Heart right ventricle (tissue), 16 donors: ENCODE results near the gene DOCK1. TPM values are rescaled to one million over a fixed set of nuclear protein-coding genes. Genes with fewer than 3 reads are reported as not detected.

ENCODE experiments used
- ATAC-seq, 8 donors: fragments of 200-7000 bp; cut with Tn5 transposase; one replicate each; pipeline ENCODE4 v1.9.1; 2020; ENCODE audit warnings: mild to moderate bottlenecking in 8 of 8, moderate library complexity in 8 of 8, moderate number of reproducible peaks in 1 of 8
- DNase-seq, 2 donors: peaks; one replicate each; pipeline ENCODE4 v3.0.0-alpha.2; 2020
- H3K27ac ChIP-seq, 10 donors: fragments of 200-600 bp; sonication (generic) in 2 of 10; one replicate each; pipeline versions ENCODE4 v1.5.0 to v1.8.0; 2020 to 2022; ENCODE audit warnings: mild to moderate bottlenecking in 3 of 10
- H3K27me3 ChIP-seq, 7 donors: fragments of 200-600 bp; one replicate each; pipeline ENCODE4 v1.8.0; 2021 to 2022; ENCODE audit warnings: mild to moderate bottlenecking in 2 of 7
- H3K36me3 ChIP-seq, 9 donors: fragments of 200-600 bp; sonication (generic) in 1 of 9; one replicate each; pipeline versions ENCODE4 v1.5.0 to v1.8.0; 2020 to 2022; ENCODE audit warnings: mild to moderate bottlenecking in 2 of 9
- H3K4me1 ChIP-seq, 9 donors: fragments of 200-600 bp; sonication (generic) in 1 of 9; one replicate each; pipeline versions ENCODE4 v1.5.0 to v1.8.0; 2020 to 2022; ENCODE audit warnings: mild to moderate bottlenecking in 4 of 9
- H3K4me3 ChIP-seq, 10 donors: fragments of 200-600 bp; sonication (generic) in 2 of 10; one replicate each; pipeline versions ENCODE4 v1.5.0 to v1.8.0; 2020 to 2022; ENCODE audit warnings: mild to moderate bottlenecking in 7 of 10, moderate library complexity in 2 of 10
- H3K9me3 ChIP-seq, 11 donors: fragments of 200-600 bp in 10 of 11; sonication (generic) in 2 of 11; one replicate each; pipeline versions ENCODE4 v1.5.0 to v1.8.0; 2013 to 2022; ENCODE audit warnings: mild to moderate bottlenecking in 2 of 11, control low read depth in 1 of 11, moderate library complexity in 1 of 11
- CTCF ChIP-seq, 9 donors: fragments of 200-600 bp; sonication (generic) in 2 of 9; IDR thresholded peaks; one replicate each; pipeline versions ENCODE4 v1.5.0 to v1.8.0; 2021 to 2022; ENCODE audit warnings: antibody characterized with exemption in 9 of 9, mild to moderate bottlenecking in 5 of 9, moderate library complexity in 1 of 9
- WGBS, 2 donors: extraction: QIAGEN DNeasy Blood & Tissue Kit; methylation state at CpG; one replicate each; pipeline ENCODE4 v1.1.7; 2013; ENCODE audit warnings: inconsistent platforms in 1 of 2; 5-methylcytosine and 5-hydroxymethylcytosine counted together
- intact Hi-C, 10 donors: fragments of 100-400 bp; cut with DNase I; formaldehyde crosslinking; loops; one replicate each; pipeline versions ENCODE4 v1.11.1 to v1.14.2; 2022
- polyA plus RNA-seq, 2 donors: library from polyadenylated mRNA; stranded (reverse); fragments of 200-250 nt; gene quantifications; one replicate each; pipeline ENCODE4 v1.2.3, GENCODE V29; 2013
- total RNA-seq, 10 donors: library from RNA; stranded (reverse); fragmentation: NEBNext Ultra II Directional in 3 of 10; extraction: Animal tissue kit (Norgen Biotek cat#: 25700) in 3 of 10; gene quantifications; one replicate each; pipeline versions ENCODE4 v1.2.1 to v1.2.4, GENCODE V29; 2021 to 2023
- donor health status: Arrhythmogenic right ventricular cardiomyopathy.
- donor health status: ischemic (EF 13 %, LVEDD 7.1; RV severe dilation, severe dysfunction).
- donor health status: healthy with polysubstance abuse.
- donor health status: DM: no; HTN: yes; CAD: no.
- donor health status: DM: no; HTN: no; CAD: no.
- donor health status: ischemic (EF 25% LVEDD 6.9; RV normal size, moderate dysfunction).
- donor health status: ischemic (EF 25% LVEDD 5.7; RV mildly dilated, moderate dysfunction).
- donor health status: healthy.
- donor health status: DM: yes; HTN: yes; CAD: no.
- donor health status: Ischemic cardiomyopathy.
- donor health status: ischemic (EF 35%, LVEDD 5.7; RV mildly dilated, moderate dysfunction).
- donor health status: nonischemic (EF 11% LVEDD 7.7; RV severe dilation, severe dysfunction).
- donor health status: DM: yes; HTN: yes; CAD: no.
- donor health status: PGD.
- donor health status: ischemic (EF 29% LVEDD 5.4; RV normal size, mild dysfunction).
- donor health status: nonischemic (EF 23%, LVEDD 6.1; RV moderate dilation, normal function).

DOCK1 gene
- total and polyA plus RNA-seq, 12 donors: 7.8 to 26.7 (median 19.8) TPM

DNA sequence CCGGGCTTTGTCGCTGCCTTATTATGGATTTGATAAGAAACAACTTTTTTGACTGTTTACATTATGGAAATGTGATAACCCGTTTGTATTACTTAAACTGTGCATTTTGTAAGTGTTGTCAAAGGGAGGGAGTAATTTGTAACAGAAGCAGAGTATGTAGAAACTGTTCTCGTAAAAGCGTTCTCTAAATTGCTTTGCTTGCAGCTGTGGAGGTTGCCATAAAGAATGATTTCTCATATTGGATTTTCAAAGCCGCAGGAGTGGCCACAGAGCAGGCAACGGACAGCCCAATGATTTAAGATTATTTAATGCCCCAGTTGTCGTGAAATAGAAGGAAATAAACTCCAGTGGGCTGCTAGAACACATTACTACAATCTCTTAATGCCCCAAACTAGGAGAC, 405.2 kb downstream of the DOCK1 start:
- no peak overlapping the region for H3K4me3 ChIP-seq
- no peak overlapping the region for H3K27ac ChIP-seq
- no peak for ATAC-seq
- no peak for DNase-seq
- WGBS, 2 donors: 94 to 96% methylated on average over 8 of the region's 8 CpGs
- H3K27me3 ChIP-seq: no peaks in the 10 kb centered on the region
- TF ChIP-seq CTCF (IDR thresholded peaks at IDR 0.05): no peak
- H3K4me1 ChIP-seq: peaks cover 0 to 42% (median 10%) of the 10 kb centered on the region in 9 donors
- H3K36me3 ChIP-seq: no peaks in the 10 kb centered on the region
- H3K9me3 ChIP-seq: no peaks in the 10 kb centered on the region
- intact Hi-C loops: no loop called here

GRCh38 chr10:127310923-127311322, 405.7 kb downstream of the DOCK1 start:
- Histone ChIP-seq H3K27me3 (no peaks in the 10 kb centered on the region), H3K36me3 (no peaks in the 10 kb centered on the region), H3K4me1 (peaks cover 0 to 45% (median 10%) of the 10 kb centered on the region in 9 donors), H3K4me3 (no peak overlapping the region), H3K27ac (no peak overlapping the region), H3K9me3 (no peaks in the 10 kb centered on the region)
- ATAC-seq (no peak), DNase-seq (no peak)
- intact Hi-C loops: no loop called here
- 88 to 95% methylated on average over 3 of the region's 3 CpGs for WGBS, 2 donors
- no peak for TF ChIP-seq CTCF (IDR thresholded peaks at IDR 0.05)

- no peak for TF ChIP-seq CTCF (IDR thresholded peaks at IDR 0.05)
- intact Hi-C loops: no loop called here
- WGBS, 2 donors: 62 to 67% methylated on average over 7 of the region's 7 CpGs
- no peak for DNase-seq
- Histone ChIP-seq H3K4me1 (peaks cover 0 to 45% (median 10%) of the 10 kb centered on the region in 9 donors), H3K4me3 (peak overlapping the region in 2 of 10 donors; percentile 3 to 13), H3K27ac (peak overlapping the region in 2 of 10 donors; percentile 29 to 34), H3K27me3 (no peaks in the 10 kb centered on the region), H3K36me3 (no peaks in the 10 kb centered on the region), H3K9me3 (no peaks in the 10 kb centered on the region)
- peak in 3 of 8 donors; percentile 26 to 37 (median 28) for ATAC-seq
Measured at GRCh38 chr10:127313996-127314700, 408.9 kb downstream of the DOCK1 start.

- Histone ChIP-seq H3K9me3 (no peaks in the 10 kb centered on the region), H3K27me3 (no peaks in the 10 kb centered on the region), H3K36me3 (no peaks in the 10 kb centered on the region), H3K4me1 (peaks cover 0 to 45% (median 10%) of the 10 kb centered on the region in 9 donors), H3K4me3 (no peak overlapping the region), H3K27ac (peak overlapping the region in 2 of 10 donors; percentile 29 to 34)
- no peak for DNase-seq
- no peak for TF ChIP-seq CTCF (IDR thresholded peaks at IDR 0.05)
- WGBS, 2 donors: 59 to 61% methylated on average over 6 of the region's 6 CpGs
- ATAC-seq: peak in 4 of 8 donors; percentile 32 to 57 (median 44)
- intact Hi-C loops: no loop called here
Measured at GRCh38 chr10:127314797-127315196, 409.6 kb downstream of the DOCK1 start.
